ENCODE results near the gene CGB1.

- TF ChIP-seq, protein P1, sequence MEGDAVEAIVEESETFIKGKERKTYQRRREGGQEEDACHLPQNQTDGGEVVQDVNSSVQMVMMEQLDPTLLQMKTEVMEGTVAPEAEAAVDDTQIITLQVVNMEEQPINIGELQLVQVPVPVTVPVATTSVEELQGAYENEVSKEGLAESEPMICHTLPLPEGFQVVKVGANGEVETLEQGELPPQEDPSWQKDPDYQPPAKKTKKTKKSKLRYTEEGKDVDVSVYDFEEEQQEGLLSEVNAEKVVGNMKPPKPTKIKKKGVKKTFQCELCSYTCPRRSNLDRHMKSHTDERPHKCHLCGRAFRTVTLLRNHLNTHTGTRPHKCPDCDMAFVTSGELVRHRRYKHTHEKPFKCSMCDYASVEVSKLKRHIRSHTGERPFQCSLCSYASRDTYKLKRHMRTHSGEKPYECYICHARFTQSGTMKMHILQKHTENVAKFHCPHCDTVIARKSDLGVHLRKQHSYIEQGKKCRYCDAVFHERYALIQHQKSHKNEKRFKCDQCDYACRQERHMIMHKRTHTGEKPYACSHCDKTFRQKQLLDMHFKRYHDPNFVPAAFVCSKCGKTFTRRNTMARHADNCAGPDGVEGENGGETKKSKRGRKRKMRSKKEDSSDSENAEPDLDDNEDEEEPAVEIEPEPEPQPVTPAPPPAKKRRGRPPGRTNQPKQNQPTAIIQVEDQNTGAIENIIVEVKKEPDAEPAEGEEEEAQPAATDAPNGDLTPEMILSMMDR (IDR thresholded peaks at IDR 0.05): no peak
- no peak for TF ChIP-seq POLR2AphosphoS5 (IDR thresholded peaks at IDR 0.05)
Observed at GRCh38 chr19:49065905-49066512, 29.3 kb upstream of the CGB1 start.

Measured in breast epithelium (tissue), 3 donors.